Breast epithelium (tissue), 4 donors: Measurements from ENCODE around the gene FNDC3B. TPM values are rescaled to one million over a fixed set of nuclear protein-coding genes. Genes with fewer than 3 reads are reported as not detected.

Experiments
- DNase-seq, 2 donors: peaks; one replicate each; pipeline ENCODE4 v3.0.0-alpha.2; 2019; ENCODE audit warnings: low spot score in 2 of 2
- H3K27ac ChIP-seq, 2 donors: fragments of 200-600 bp; sonication (generic) in 1 of 2; one replicate each; pipeline ENCODE4 v1.5.1; 2016 to 2019; ENCODE audit warnings: mild to moderate bottlenecking in 1 of 2
- H3K27me3 ChIP-seq, 2 donors: fragments of 200-600 bp; sonication (generic) in 1 of 2; one replicate each; pipeline versions ENCODE4 v1.5.1 to v1.6.0; 2017 to 2019; ENCODE audit warnings: control low read depth in 1 of 2, mild to moderate bottlenecking in 1 of 2
- H3K36me3 ChIP-seq: fragments of 200-600 bp; one replicate; pipeline ENCODE4 v1.5.1; 2019
- H3K4me1 ChIP-seq, 2 donors: fragments of 200-600 bp; sonication (generic); one replicate each; pipeline ENCODE4 v1.5.1; 2016 to 2019; ENCODE audit warnings: control low read depth in 1 of 2
- H3K4me3 ChIP-seq, 3 donors: fragments of 200-600 bp; sonication (generic); 1 replicate in 2 of 3; 2 replicates in 1 of 3; pipeline ENCODE4 v1.5.1; 2016 to 2019; ENCODE audit warnings: mild to moderate bottlenecking in 3 of 3, moderate library complexity in 2 of 3
- H3K9me3 ChIP-seq, 2 donors: fragments of 200-600 bp; sonication (generic) in 1 of 2; one replicate each; pipeline ENCODE4 v1.5.1; 2016 to 2019; ENCODE audit warnings: control low read depth in 1 of 2
- CTCF ChIP-seq, 3 donors: fragments of 450-650 bp; IDR thresholded peaks; one replicate each; pipeline ENCODE4 v1.5.1; 2016 to 2017; ENCODE audit warnings: antibody characterized with exemption in 3 of 3, mild to moderate bottlenecking in 3 of 3, moderate library complexity in 3 of 3
- POLR2A ChIP-seq: fragments of 450-650 bp; IDR thresholded peaks from one replicate; pipeline ENCODE4 v1.6.1; 2016; ENCODE audit warnings: antibody characterized with exemption, mild to moderate bottlenecking, moderate library complexity
- POLR2AphosphoS5 ChIP-seq, 3 donors: sonication (generic); formaldehyde crosslinking; IDR thresholded peaks; one replicate each; pipeline ENCODE4 v1.6.1; 2017; ENCODE audit warnings: antibody characterized with exemption in 3 of 3
- intact Hi-C: fragments of 100-400 bp; cut with DNase I; formaldehyde crosslinking; loops from one replicate; pipeline ENCODE4 v1.15.1; 2023; ENCODE audit warnings: low total_unique reads
- total RNA-seq, 3 donors: library from RNA; depleted of rRNA; stranded (reverse); fragments of >200 nt; gene quantifications; one replicate each; pipeline ENCODE4 v1.1.0, GENCODE V29; 2016

FNDC3B gene
- total RNA-seq, 3 donors from 2014 or later: 131 to 172 (median 149) TPM

- peak overlapping the region; percentile 73 to 75 for H3K27ac ChIP-seq
- intact Hi-C loops: no loop called here
- no peaks in the 10 kb centered on the region for H3K27me3 ChIP-seq
- peaks cover 0 to 3% of the 10 kb centered on the region in 2 donors for H3K4me1 ChIP-seq
- no peak overlapping the region for H3K4me3 ChIP-seq
- TF ChIP-seq CTCF (IDR thresholded peaks at IDR 0.05) (no peak), POLR2AphosphoS5 (IDR thresholded peaks at IDR 0.05) (peak; percentile 37 to 76 (median 68))
- H3K36me3 ChIP-seq: no peaks in the 10 kb centered on the region
- no peaks in the 10 kb centered on the region for H3K9me3 ChIP-seq
- peak in 1 of 2 donors; percentile 47 for DNase-seq
Measured at GRCh38 chr3:172082269-172082668, 42.9 kb downstream of the FNDC3B start.

GRCh38 chr3:172082820-172083513 lies 43.6 kb downstream of the FNDC3B start:
- intact Hi-C loops: no loop called here
- Histone ChIP-seq H3K27me3 (no peaks in the 10 kb centered on the region), H3K4me1 (peaks cover 0 to 8% of the 10 kb centered on the region in 2 donors), H3K4me3 (no peak overlapping the region), H3K9me3 (no peaks in the 10 kb centered on the region), H3K36me3 (no peaks in the 10 kb centered on the region), H3K27ac (peak overlapping the region; percentile 73 to 75)
- no peak for TF ChIP-seq POLR2A
- TF ChIP-seq POLR2AphosphoS5 (IDR thresholded peaks at IDR 0.05): no peak
- TF ChIP-seq CTCF (IDR thresholded peaks at IDR 0.05): no peak
- no peak for DNase-seq

GRCh38 chr3:172083995-172084409 lies 44.6 kb downstream of the FNDC3B start:
- no peak overlapping the region for H3K27ac ChIP-seq
- no peaks in the 10 kb centered on the region for H3K9me3 ChIP-seq
- H3K4me1 ChIP-seq: peaks cover 0 to 10% of the 10 kb centered on the region in 2 donors
- no peaks in the 10 kb centered on the region for H3K36me3 ChIP-seq
- intact Hi-C loops: no loop called here
- no peak overlapping the region for H3K4me3 ChIP-seq
- TF ChIP-seq POLR2A (no peak), CTCF (IDR thresholded peaks at IDR 0.05) (no peak), POLR2AphosphoS5 (IDR thresholded peaks at IDR 0.05) (no peak)
- no peaks in the 10 kb centered on the region for H3K27me3 ChIP-seq
- no peak for DNase-seq

GRCh38 chr3:172084871-172085556 lies 45.6 kb downstream of the FNDC3B start:
- Histone ChIP-seq H3K4me1 (peaks cover 0 to 10% of the 10 kb centered on the region in 2 donors), H3K36me3 (no peaks in the 10 kb centered on the region), H3K9me3 (no peaks in the 10 kb centered on the region), H3K27me3 (no peaks in the 10 kb centered on the region), H3K27ac (peak overlapping the region in 1 of 2 donors; percentile 27), H3K4me3 (no peak overlapping the region)
- intact Hi-C loops: no loop called here
- TF ChIP-seq CTCF (IDR thresholded peaks at IDR 0.05): no peak
- no peak for TF ChIP-seq POLR2A
- TF ChIP-seq POLR2AphosphoS5 (IDR thresholded peaks at IDR 0.05): no peak
- no peak for DNase-seq

GRCh38 chr3:172085557-172085895 lies 46.1 kb downstream of the FNDC3B start:
- intact Hi-C loops: no loop called here
- Histone ChIP-seq H3K4me1 (peaks cover 0 to 10% of the 10 kb centered on the region in 2 donors), H3K4me3 (no peak overlapping the region), H3K27ac (peak overlapping the region in 1 of 2 donors; percentile 27), H3K9me3 (no peaks in the 10 kb centered on the region), H3K36me3 (no peaks in the 10 kb centered on the region), H3K27me3 (no peaks in the 10 kb centered on the region)
- no peak for TF ChIP-seq POLR2A
- no peak for TF ChIP-seq POLR2AphosphoS5 (IDR thresholded peaks at IDR 0.05)
- TF ChIP-seq CTCF (IDR thresholded peaks at IDR 0.05): no peak
- no peak for DNase-seq
